WTC11 (cell line): ENCODE data around the gene CPTP. TPM values are rescaled to one million over a fixed set of nuclear protein-coding genes. Genes with fewer than 3 reads are reported as not detected.

Experiments used
- ELF4 ChIP-seq: sonication (generic); formaldehyde crosslinking; IDR thresholded peaks from 2 replicates; pipeline ENCODE4 v1.8.1; 2022; ENCODE audit warnings: low read depth, mild to moderate bottlenecking, moderate library complexity, missing genetic modification reagents
- ESRRA ChIP-seq: sonication (generic); formaldehyde crosslinking; IDR thresholded peaks from 2 replicates; pipeline ENCODE4 v1.8.1; 2022; ENCODE audit warnings: mild to moderate bottlenecking, missing genetic modification reagents, borderline replicate concordance
- FOXK1 ChIP-seq: sonication (generic); formaldehyde crosslinking; IDR thresholded peaks from 2 replicates; pipeline ENCODE4 v1.8.0; 2022; ENCODE audit warnings: mild to moderate bottlenecking, moderate library complexity, missing genetic modification reagents
- FOXP1 ChIP-seq: sonication (generic); formaldehyde crosslinking; IDR thresholded peaks from 2 replicates; pipeline ENCODE4 v1.8.0; 2022; ENCODE audit warnings: missing genetic modification reagents, mild to moderate bottlenecking, moderate library complexity, borderline replicate concordance
- GRHL2 ChIP-seq: fragments of 250-450 bp; sonication (Bioruptor Pico); IDR thresholded peaks from 2 replicates; pipeline ENCODE4 v1.8.0; 2022; ENCODE audit warnings: mild to moderate bottlenecking, moderate library complexity; ENCODE audit not compliant: insufficient replicate concordance, severe bottlenecking
- JAZF1 ChIP-seq: fragments of 250-450 bp; sonication (Bioruptor Pico); IDR thresholded peaks from 2 replicates; pipeline ENCODE4 v1.9.0; 2021; ENCODE audit warnings: moderate library complexity, mild to moderate bottlenecking, inconsistent platforms
- JUN ChIP-seq: sonication (generic); formaldehyde crosslinking; IDR thresholded peaks from 2 replicates; pipeline ENCODE4 v1.8.0; 2023; ENCODE audit warnings: mild to moderate bottlenecking, missing genetic modification reagents
- MXD4 ChIP-seq: fragments of 250-450 bp; sonication (Bioruptor Pico); IDR thresholded peaks from 2 replicates; pipeline ENCODE4 v1.8.0; 2021; ENCODE audit warnings: mild to moderate bottlenecking, moderate library complexity, borderline replicate concordance
- NFE2L1 ChIP-seq: sonication (generic); formaldehyde crosslinking; IDR thresholded peaks from 2 replicates; pipeline ENCODE4 v1.8.1; 2023; ENCODE audit warnings: missing genetic modification reagents
- NFYB ChIP-seq: sonication (generic); formaldehyde crosslinking; conservative IDR thresholded peaks from 2 replicates; pipeline ENCODE4 v1.8.0; 2022; ENCODE audit warnings: low read depth, missing genetic modification reagents
- NR1H2 ChIP-seq: sonication (generic); formaldehyde crosslinking; IDR thresholded peaks from 2 replicates; pipeline ENCODE4 v1.9.0; 2021; ENCODE audit warnings: mild to moderate bottlenecking, moderate library complexity, missing genetic modification reagents
- RORB ChIP-seq: fragments of 250-450 bp; sonication (Bioruptor Pico); IDR thresholded peaks from 2 replicates; pipeline ENCODE4 v1.9.0; 2021; ENCODE audit warnings: mild to moderate bottlenecking
- SMAD3 ChIP-seq: sonication (generic); formaldehyde crosslinking; IDR thresholded peaks from 2 replicates; pipeline ENCODE4 v1.8.0; 2022; ENCODE audit warnings: missing genetic modification reagents, mild to moderate bottlenecking, borderline replicate concordance
- TEAD1 ChIP-seq: sonication (generic); formaldehyde crosslinking; IDR thresholded peaks from 2 replicates; pipeline ENCODE4 v1.8.0; 2022; ENCODE audit warnings: mild to moderate bottlenecking, missing genetic modification reagents
- TP53 ChIP-seq: sonication (generic); formaldehyde crosslinking; IDR thresholded peaks from 2 replicates; pipeline ENCODE4 v1.8.1; 2023; ENCODE audit warnings: mild to moderate bottlenecking, missing genetic modification reagents
- ZNF317 ChIP-seq: sonication (generic); formaldehyde crosslinking; IDR thresholded peaks from 2 replicates; pipeline ENCODE4 v1.8.1; 2023; ENCODE audit warnings: low read depth, mild to moderate bottlenecking, moderate library complexity, missing genetic modification reagents, borderline replicate concordance
- ZNF396 ChIP-seq: fragments of 250-450 bp; sonication (Bioruptor Pico); IDR thresholded peaks from 2 replicates; pipeline ENCODE4 v1.8.0; 2021; ENCODE audit warnings: mild to moderate bottlenecking, moderate library complexity, borderline replicate concordance
- ZNF416 ChIP-seq: fragments of 250-450 bp; sonication (Bioruptor Pico); IDR thresholded peaks from 2 replicates; pipeline ENCODE4 v1.9.0; 2021; ENCODE audit warnings: mild to moderate bottlenecking, inconsistent platforms
- ZNF423 ChIP-seq: fragments of 250-450 bp; sonication (Bioruptor Pico); IDR thresholded peaks from 2 replicates; pipeline ENCODE4 v2.1.2; 2022; ENCODE audit warnings: mild to moderate bottlenecking, moderate library complexity
- ZNF512 ChIP-seq: sonication (generic); formaldehyde crosslinking; IDR thresholded peaks from 2 replicates; pipeline ENCODE4 v1.8.1; 2022; ENCODE audit warnings: missing genetic modification reagents, borderline replicate concordance
- total RNA-seq: library from RNA; stranded (reverse); gene quantifications from 3 replicates; pipeline ENCODE4 v1.2.3, GENCODE V29; 2021
- TF ChIP-seq, protein P1 (sequence below): fragments of 250-450 bp; sonication (Bioruptor Pico); IDR thresholded peaks from 2 replicates; pipeline ENCODE4 v1.8.0; 2021; ENCODE audit warnings: mild to moderate bottlenecking
- TF ChIP-seq, protein P2 (sequence below): sonication (generic); formaldehyde crosslinking; IDR thresholded peaks from 2 replicates; pipeline ENCODE4 v1.8.1; 2022; ENCODE audit warnings: mild to moderate bottlenecking, missing genetic modification reagents, moderate library complexity, borderline replicate concordance
- TF ChIP-seq, protein P3 (sequence below): fragments of 250-450 bp; sonication (Bioruptor Pico); IDR thresholded peaks from 2 replicates; pipeline ENCODE4 v1.9.0; 2021; ENCODE audit warnings: mild to moderate bottlenecking, borderline replicate concordance
- TF ChIP-seq, protein P4 (sequence below): sonication (generic); formaldehyde crosslinking; IDR thresholded peaks from 2 replicates; pipeline ENCODE4 v1.8.0; 2023; ENCODE audit warnings: missing genetic modification reagents
- TF ChIP-seq, protein P5 (sequence below): fragments of 200-600 bp; IDR thresholded peaks from 2 replicates; pipeline ENCODE4 v1.8.0; 2022; ENCODE audit warnings: antibody characterized with exemption
- TF ChIP-seq, protein P6 (sequence below): fragments of 250-450 bp; sonication (Bioruptor Pico); conservative IDR thresholded peaks from 2 replicates; pipeline ENCODE4 v1.9.0; 2021; ENCODE audit warnings: mild to moderate bottlenecking

The CPTP gene
- total RNA-seq, 1 experiment from 2014 or later = 14.4 TPM

DNA sequence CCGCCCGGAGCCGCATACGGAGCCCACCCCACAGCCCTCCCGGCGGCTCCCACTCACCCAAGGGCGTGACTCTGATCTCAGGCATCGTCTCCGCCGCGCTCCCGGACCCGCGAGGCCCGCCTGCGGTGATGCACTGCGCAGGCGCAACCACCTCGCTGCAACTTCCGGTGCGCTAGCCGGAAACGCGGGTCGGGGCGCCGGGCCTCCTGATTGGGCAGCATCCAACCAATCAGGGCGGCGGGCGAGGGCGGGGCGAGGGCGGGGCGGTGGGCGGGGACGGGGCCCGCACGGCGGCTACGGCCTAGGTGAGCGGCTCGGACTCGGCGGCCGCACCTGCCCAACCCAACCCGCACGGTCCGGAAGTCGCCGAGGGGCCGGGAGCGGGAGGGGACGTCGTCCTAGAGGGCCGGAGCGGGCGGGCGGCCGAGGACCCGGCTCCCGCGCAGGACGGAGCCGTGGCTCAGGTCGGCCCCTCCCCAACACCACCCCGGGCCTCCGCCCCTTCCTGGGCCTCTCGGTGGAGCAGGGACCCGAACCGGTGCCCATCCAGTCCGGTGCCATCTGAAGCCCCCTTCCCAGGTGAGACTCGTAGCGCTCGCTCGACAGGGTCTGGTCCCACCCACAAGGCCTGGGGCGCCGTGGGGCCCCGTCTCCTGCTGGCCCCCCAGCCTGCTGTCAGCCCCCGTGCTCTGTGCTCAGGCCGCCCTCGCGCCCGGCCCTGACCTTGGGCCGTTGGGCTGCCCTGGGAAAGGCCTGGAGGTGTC lies at the start of gene CPTP, which contains the start of gene INTS11 (continued):
- TF ChIP-seq TEAD1 (0 out of 2 replicates have a peak, but pooled peaks have one; percentile 34), TP53 (CRISPR knock-in tag) (no peak), ZNF423 (CRISPR knock-in tag) (no peak), NFE2L1 (CRISPR knock-in tag) (no peak), ELF4 (no peak), JUN (no peak), NR1H2 (no peak), MXD4 (CRISPR knock-in tag) (no peak), ESRRA (CRISPR knock-in tag) (no peak), RORB (CRISPR knock-in tag) (no peak), FOXP1 (peak; percentile 60), NFYB (peak; percentile 84), ZNF396 (no peak), JAZF1 (CRISPR knock-in tag) (no peak), ZNF317 (CRISPR knock-in tag) (0 out of 2 replicates have a peak, but pooled peaks have one; percentile 25), ZNF416 (CRISPR knock-in tag) (no peak), SMAD3 (CRISPR knock-in tag) (no peak), ZNF512 (no peak), GRHL2 (CRISPR knock-in tag) (no peak), FOXK1 (CRISPR knock-in tag) (peak; percentile 69)
- TF ChIP-seq, protein P1, sequence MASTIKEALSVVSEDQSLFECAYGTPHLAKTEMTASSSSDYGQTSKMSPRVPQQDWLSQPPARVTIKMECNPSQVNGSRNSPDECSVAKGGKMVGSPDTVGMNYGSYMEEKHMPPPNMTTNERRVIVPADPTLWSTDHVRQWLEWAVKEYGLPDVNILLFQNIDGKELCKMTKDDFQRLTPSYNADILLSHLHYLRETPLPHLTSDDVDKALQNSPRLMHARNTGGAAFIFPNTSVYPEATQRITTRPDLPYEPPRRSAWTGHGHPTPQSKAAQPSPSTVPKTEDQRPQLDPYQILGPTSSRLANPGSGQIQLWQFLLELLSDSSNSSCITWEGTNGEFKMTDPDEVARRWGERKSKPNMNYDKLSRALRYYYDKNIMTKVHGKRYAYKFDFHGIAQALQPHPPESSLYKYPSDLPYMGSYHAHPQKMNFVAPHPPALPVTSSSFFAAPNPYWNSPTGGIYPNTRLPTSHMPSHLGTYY (CRISPR knock-in tag) = no peak
- TF ChIP-seq, protein P2, sequence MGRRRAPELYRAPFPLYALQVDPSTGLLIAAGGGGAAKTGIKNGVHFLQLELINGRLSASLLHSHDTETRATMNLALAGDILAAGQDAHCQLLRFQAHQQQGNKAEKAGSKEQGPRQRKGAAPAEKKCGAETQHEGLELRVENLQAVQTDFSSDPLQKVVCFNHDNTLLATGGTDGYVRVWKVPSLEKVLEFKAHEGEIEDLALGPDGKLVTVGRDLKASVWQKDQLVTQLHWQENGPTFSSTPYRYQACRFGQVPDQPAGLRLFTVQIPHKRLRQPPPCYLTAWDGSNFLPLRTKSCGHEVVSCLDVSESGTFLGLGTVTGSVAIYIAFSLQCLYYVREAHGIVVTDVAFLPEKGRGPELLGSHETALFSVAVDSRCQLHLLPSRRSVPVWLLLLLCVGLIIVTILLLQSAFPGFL (CRISPR knock-in tag) = no peak
- TF ChIP-seq, protein P3, sequence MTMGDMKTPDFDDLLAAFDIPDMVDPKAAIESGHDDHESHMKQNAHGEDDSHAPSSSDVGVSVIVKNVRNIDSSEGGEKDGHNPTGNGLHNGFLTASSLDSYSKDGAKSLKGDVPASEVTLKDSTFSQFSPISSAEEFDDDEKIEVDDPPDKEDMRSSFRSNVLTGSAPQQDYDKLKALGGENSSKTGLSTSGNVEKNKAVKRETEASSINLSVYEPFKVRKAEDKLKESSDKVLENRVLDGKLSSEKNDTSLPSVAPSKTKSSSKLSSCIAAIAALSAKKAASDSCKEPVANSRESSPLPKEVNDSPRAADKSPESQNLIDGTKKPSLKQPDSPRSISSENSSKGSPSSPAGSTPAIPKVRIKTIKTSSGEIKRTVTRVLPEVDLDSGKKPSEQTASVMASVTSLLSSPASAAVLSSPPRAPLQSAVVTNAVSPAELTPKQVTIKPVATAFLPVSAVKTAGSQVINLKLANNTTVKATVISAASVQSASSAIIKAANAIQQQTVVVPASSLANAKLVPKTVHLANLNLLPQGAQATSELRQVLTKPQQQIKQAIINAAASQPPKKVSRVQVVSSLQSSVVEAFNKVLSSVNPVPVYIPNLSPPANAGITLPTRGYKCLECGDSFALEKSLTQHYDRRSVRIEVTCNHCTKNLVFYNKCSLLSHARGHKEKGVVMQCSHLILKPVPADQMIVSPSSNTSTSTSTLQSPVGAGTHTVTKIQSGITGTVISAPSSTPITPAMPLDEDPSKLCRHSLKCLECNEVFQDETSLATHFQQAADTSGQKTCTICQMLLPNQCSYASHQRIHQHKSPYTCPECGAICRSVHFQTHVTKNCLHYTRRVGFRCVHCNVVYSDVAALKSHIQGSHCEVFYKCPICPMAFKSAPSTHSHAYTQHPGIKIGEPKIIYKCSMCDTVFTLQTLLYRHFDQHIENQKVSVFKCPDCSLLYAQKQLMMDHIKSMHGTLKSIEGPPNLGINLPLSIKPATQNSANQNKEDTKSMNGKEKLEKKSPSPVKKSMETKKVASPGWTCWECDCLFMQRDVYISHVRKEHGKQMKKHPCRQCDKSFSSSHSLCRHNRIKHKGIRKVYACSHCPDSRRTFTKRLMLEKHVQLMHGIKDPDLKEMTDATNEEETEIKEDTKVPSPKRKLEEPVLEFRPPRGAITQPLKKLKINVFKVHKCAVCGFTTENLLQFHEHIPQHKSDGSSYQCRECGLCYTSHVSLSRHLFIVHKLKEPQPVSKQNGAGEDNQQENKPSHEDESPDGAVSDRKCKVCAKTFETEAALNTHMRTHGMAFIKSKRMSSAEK (CRISPR knock-in tag) = no peak
- TF ChIP-seq, protein P4, sequence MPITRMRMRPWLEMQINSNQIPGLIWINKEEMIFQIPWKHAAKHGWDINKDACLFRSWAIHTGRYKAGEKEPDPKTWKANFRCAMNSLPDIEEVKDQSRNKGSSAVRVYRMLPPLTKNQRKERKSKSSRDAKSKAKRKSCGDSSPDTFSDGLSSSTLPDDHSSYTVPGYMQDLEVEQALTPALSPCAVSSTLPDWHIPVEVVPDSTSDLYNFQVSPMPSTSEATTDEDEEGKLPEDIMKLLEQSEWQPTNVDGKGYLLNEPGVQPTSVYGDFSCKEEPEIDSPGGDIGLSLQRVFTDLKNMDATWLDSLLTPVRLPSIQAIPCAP (CRISPR knock-in tag) = no peak
- TF ChIP-seq, protein P5, sequence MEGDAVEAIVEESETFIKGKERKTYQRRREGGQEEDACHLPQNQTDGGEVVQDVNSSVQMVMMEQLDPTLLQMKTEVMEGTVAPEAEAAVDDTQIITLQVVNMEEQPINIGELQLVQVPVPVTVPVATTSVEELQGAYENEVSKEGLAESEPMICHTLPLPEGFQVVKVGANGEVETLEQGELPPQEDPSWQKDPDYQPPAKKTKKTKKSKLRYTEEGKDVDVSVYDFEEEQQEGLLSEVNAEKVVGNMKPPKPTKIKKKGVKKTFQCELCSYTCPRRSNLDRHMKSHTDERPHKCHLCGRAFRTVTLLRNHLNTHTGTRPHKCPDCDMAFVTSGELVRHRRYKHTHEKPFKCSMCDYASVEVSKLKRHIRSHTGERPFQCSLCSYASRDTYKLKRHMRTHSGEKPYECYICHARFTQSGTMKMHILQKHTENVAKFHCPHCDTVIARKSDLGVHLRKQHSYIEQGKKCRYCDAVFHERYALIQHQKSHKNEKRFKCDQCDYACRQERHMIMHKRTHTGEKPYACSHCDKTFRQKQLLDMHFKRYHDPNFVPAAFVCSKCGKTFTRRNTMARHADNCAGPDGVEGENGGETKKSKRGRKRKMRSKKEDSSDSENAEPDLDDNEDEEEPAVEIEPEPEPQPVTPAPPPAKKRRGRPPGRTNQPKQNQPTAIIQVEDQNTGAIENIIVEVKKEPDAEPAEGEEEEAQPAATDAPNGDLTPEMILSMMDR = no peak
- TF ChIP-seq, protein P6, sequence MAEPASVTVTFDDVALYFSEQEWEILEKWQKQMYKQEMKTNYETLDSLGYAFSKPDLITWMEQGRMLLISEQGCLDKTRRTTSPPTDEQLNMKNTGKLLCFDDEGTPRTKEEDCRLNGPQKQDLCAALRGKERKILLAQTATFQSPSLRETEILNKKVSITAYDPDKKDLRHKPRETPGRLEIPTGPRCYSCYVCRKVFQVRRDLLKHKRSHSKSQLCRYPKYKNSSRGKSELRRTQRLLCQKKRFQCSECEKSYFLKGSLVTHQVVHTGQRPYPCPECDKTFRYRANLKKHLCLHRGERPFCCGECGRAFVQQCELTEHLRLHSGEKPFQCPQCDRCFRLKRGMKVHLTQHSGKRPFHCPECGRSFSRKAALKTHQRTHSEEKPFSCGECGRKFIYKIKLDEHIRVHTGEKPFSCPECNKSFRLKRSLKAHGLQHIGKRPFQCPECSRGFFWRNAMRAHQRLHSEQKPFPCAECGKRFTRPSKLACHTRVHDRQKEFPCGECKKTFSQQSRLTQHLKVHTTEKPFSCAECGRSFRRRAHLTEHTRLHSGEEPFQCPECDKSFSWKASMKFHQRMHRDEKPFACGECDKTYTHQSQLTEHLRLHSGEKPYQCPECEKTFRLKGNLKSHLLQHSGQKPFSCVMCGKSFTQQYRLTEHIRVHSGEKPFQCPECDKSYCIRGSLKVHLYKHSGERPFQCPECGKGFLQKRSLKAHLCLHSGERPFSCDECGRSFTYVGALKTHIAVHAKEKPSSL = no peak
